NCI-H526 treated with DMSO at 0.1 percent for 48 hours (cell line): Measurements from ENCODE around the gene CTSW.

Experiments used
- DNase-seq: peaks from one replicate; lab custom pipeline; 2025; lab: John Stamatoyannopoulos, UW

Gene CTSW

DNA sequence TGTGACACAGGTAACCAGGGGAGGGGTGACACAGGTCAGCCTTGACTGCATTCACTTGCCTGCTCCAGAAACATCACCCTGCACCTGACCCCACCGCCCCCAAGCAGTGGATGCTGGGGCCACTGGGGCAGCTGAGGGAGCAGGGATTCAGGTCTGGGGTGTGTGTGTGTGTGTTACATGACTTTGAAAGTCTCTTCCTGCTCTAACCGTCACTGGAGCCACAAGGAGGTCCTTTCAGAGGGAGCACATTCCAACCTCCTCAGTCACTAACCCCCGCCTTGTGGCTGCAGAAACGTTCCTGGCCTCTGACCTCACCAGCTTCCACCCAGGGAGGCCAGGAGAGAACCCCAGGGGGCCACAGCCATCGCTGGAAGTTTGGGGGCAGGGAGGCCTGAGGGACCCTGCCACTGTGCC is 23.4 kb downstream of the CTSW start:
- DNase-seq, result no peak

GRCh38 chr11:65903715-65904114 is 24.1 kb downstream of the CTSW start:
- no peak for DNase-seq

- DNase-seq, result no peak
These were observed 27.0 kb downstream of the CTSW start for GRCh38 chr11:65906602-65907001.

- DNase-seq, result no peak
These were observed 28.2 kb downstream of the CTSW start for GRCh38 chr11:65907878-65908277.

DNA sequence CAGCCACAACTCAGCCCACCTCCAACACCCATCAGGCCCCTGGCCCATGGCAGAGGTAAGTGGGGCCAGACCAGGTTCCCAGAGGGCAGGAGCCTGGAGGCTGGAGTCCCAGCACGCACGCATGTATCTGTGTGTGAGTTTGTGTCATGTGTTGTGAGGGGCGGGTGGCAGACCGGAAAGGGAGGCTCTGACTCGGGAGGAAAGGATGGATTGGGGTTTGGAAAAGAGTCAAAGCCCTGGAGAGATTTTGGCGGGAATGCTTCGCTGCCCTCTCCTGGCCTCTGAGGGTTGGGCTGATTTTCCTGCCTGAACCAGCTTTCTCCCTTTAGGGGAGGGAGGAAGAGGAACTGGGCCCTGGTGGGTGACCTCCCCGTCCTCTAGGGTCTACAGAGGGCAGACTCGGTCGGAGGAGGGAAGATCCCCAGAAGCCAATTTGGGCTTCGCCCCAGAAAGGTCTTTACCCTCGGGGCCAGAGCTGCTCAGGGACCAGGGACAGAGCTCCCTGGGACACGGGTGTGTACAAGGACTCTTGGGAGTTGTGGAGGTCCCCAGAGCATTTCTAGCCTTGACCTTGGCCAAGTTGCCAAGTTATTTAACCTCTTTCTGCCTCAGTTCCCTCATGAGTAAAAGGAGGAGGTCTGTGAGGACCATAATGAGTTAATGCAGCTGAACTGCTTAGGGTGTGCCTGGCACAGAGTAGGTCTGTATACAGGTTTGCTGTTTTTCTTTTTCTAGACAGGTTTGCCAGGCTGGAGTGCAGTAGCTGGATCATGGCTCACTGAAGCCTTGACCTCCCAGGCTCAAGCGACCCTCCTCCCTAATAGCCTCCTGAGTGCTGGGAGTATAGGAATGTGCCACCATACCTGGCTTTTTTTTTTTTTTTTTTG is 32.3 kb downstream of the CTSW start:
- DNase-seq, result no peak

DNA sequence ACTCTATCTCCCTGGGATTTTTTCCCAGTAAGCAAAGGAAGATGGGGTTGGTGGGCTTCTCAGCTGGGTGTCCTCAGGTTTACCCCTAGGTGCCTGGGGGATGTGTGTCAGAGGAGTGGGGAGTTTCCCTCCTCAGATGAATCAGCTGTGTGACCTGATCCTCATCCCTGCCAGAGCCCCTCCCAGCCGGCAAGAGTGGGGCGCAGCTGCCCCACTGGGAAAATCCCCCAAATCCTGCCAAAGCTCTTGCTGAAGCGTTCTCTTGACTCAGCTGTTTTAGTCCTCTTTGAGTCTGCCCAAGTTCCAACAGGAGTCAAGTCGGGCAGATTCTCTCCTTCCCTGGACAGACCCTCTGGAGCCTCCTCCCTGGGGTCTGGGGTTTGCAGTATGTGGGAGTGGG is 33.2 kb downstream of the CTSW start:
- no peak for DNase-seq

DNA sequence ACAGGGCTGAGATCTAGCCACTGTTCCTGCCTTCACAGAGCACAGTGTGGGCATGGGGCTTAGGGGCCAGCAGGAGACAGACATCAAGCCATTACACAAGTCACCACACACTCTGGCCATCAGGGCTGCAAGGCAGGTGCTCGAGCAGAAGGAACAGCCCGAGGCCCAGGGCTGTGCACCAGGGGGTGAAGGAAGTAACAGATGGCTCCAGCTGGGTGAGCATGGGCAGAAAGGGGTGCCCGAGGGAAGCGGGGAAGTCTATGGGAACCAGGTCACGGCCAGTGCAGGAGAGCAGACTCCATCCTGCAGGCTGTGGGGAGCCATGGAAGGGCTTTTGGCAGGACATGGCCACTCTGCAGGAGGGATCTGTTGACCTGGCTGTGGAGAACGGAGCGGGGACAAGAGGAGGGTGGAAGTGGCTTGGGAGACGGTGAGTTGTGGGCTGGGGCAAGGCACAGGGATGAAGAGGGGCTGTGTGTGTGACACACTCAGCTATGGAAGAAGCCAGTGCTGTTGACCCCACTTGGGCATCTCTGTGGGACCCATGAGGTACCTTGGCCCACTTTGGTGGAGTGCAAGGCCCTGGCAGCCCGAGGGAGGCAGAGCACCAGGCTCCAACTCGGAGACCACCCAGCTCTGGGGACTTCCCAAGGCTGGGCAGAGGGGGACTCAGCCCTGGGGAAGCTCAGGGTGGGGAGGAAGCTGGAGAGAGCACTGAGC is 35.6 kb downstream of the CTSW start:
- DNase-seq, result no peak

DNA sequence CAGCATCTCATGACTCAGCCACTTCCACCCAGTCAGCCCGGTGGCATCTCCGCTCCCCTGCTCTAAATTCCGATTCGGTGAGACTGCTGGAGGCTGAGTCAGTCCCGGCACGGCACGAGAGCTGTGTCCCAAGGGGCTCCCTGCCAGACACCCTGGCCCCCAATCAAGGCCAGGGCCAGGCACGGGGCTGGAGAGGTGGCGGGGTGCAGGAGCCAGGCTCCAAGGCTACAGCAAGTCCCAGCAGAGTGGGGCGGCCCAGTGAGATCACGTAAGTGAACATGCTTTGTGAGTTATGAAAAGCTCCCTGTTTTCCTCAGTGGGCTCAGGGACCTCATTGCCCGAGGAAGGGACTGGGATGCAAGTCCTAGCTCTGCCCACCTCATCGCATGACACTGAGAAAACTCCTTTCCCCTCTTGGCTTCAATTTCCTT is 36.2 kb downstream of the CTSW start:
- DNase-seq, result no peak

DNA sequence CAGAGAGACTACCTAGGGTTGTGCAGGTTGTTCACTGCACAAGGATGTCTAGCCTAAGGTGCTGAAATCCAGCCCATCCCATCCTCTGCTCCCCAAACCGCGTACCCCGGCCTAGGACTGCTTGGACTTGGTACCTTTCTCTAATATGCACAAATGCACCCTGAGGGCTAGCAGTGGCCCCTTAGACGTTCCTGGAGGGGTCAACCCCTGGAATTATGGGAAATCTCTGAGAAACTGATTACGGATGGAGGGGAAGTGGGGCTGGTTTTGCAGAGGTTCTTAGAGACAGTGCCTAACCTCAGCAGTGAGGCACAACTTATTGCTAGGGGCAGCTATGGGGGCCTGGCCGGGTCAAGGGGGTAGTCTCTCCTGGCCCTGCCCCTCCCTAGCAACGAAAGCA is 36.8 kb downstream of the CTSW start:
- no peak for DNase-seq

- DNase-seq, result no peak
These were observed 37.4 kb downstream of the CTSW start for GRCh38 chr11:65917077-65917433.

GRCh38 chr11:65917434-65918210 is 38.0 kb downstream of the CTSW start:
- no peak for DNase-seq

- no peak for DNase-seq
These were observed 38.8 kb downstream of the CTSW start, which contains the start of gene C11orf68 for GRCh38 chr11:65918211-65919140. Gene C11orf68, minus strand, starts transcription at chr11:65919062. Its CDS starts 31 bp downstream, at chr11:65919031.

DNA sequence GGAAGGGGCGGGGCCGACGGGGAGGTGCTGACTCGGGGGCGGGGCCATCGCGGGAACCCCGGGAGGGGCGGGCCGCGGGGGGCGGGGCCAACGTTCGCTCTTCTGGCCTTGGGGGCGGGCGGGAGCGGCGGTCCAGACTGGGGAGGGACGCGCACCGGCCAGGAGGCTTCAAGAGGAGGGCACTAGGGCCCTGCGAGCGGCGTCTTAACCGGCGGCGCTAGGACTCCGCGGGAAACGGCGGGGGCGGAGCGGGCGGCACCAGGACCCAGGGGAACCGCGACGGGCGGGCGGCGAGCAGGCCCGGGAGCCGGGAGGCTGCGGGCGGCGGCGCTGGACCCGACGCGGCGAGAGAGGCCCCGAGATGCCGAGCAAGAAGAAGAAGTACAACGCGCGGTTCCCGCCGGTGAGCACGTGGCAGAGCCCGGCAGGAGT is 39.5 kb downstream of the CTSW start, which contains the start of gene DRAP1:
DRAP1 (plus strand) TSS at position 286 of the 432 bp plus-strand sequence; CDS start at position 362, 76 bp downstream.
- DNase-seq, result peak; percentile 98

DNA sequence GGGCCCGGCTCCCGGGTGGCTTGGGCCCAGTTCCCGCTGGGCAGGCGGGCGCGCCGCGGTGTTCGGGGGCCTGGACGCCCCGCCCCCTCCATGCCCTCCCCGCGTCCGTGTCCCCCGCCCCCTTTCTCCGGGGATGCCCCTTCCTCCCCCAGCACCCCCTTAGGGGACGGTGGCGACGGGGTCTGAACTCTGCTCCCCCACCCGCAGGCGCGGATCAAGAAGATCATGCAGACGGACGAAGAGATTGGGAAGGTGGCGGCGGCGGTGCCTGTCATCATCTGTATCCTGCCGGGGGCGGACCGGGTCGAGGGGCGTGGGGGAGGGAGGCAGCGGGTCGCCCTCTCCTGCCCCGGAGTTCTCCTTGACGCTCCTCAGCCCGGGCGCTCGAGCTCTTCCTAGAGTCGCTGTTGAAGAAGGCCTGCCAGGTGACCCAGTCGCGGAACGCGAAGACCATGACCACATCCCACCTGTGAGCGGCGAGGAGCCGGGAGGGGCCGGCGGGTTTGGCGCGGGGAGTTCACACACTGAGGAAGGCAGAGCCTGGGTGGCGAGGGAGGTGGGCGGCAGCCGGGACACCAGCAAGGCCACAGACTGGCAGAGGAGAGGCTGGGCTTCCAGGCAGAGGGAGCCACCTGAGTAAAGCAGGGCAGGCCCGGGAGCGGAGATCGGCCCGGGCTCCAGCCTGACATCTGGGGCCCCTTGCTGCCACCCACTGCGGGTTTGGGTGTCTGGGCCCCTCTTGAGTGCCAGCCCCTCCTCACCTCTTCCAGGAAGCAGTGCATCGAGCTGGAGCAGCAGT is 40.1 kb downstream of the CTSW start:
- no peak for DNase-seq

DNA sequence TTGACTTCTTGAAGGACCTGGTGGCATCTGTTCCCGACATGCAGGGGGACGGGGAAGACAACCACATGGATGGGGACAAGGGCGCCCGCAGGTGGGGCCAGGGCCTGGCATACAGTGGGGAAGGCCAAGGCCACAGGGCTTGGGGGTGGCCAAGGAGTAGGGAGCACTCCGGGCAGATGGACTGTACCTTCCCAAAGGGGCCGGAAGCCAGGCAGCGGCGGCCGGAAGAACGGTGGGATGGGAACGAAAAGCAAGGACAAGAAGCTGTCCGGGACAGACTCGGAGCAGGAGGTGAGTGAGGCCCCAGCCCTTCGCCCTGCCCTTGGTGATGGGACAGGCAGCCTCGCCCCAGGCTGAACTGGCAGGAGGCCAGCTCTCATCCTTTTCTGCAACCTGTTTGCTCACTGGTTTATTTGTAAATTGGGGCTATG is 40.8 kb downstream of the CTSW start:
- DNase-seq, result no peak

DNA sequence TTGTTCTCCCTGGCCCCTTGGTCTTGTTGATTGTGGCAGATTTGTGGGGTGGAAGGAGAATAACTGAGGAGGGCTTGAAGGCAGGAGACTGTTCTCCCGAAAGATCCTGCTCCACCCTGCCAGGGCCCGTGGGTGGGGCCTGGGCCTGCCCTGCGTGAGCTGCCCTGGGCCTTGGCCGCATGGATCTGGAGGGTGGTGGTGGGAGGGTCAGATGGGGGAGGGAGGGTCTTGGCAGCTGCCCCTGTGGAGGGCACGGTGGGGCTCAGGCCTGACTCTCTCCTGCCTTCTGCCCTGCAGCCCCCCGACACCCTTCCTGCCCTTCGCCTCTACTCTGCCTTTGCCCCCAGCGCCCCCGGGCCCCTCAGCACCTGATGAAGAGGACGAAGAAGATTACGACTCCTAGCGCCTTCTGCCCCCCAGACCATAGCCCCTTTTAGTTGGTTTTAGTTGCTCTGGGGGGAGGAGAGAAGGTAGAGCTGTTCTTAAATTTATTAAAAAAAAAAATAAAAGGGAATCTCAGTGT is 41.5 kb downstream of the CTSW start:
- DNase-seq, result no peak

GRCh38 chr11:65921876-65922275 is 42.2 kb downstream of the CTSW start:
- DNase-seq, result no peak

DNA sequence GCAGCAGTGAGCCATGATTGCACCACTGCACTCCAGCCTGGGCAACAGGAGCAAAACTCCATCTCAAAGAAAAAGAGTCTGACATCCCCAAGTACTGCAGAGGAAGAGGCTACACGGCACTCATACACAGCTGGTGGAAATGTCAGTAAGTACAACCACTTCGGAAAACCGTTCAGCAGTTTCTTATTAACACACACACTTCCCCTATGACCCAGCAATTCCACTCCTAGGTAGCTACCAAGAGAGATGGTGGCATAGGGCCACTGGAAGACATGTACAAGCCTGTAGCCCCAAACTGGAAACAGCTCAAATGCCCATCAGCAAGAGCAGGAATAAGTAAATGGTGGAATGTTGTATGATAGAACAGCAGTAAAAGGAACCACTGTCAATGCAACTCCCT is 42.9 kb downstream of the CTSW start:
- DNase-seq, result no peak

DNA sequence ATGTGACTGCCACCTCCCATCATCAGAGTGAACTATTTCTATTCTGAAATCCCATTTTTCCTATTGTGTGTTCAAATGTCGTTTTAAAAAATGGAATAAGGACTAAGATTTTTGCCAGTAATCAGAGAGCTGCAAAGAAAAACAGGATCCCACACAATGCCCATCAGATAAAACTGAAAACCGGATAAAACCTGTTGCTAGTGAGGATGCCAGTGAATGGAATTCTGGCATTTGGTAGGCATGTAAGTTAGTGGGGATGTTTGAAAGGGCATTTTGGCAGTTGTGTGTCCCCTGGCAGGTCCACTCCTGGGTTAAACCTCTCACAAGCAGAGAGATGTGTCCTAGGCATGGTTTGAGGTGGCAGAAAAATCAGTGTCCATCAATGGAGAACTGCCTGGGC is 45.8 kb downstream of the CTSW start:
- no peak for DNase-seq

GRCh38 chr11:65927904-65928397 is 48.3 kb downstream of the CTSW start:
- DNase-seq, result no peak
